K562 (cell line): ENCODE measurements around the gene IFI27L1. TPM values are rescaled to one million over a fixed set of nuclear protein-coding genes. Genes with fewer than 3 reads are reported as not detected.

Experiments
- ATAC-seq: fragments of 200-7000 bp; cut with Tn5 transposase; 3 replicates; pipeline ENCODE4 v1.9.1; 2020; ENCODE audit warnings: moderate library complexity
- BruUV-seq: library from RNA; stranded (reverse); fragments of 400-500 nt; replicated peaks from 2 replicates; lab custom pipeline; 2021; lab: Mats Ljungman, UMichigan
- CTCF ChIA-PET: fragments of 300-600 bp; formaldehyde crosslinking; extraction: SDS; loops from one replicate; lab custom pipeline; 2021; ENCODE audit warnings: low intra/inter-chr PET ratio; lab: Yijun Ruan, JAX
- POLR2A ChIA-PET: fragments of 300-600, 350-650 bp; sonication (Branson Sonifier 250); formaldehyde crosslinking; extraction: SDS; loops from one replicate; lab custom pipeline; 2021; ENCODE audit warnings: antibody characterized with exemption, inconsistent platforms; lab: Yijun Ruan, JAX
- DNase-seq, 4 experiments: peaks; one replicate each; pipeline versions ENCODE4 v3.0.0 to v3.0.0-alpha.2; 2011 to 2018; ENCODE audit warnings: low spot score in 3 of 4, mixed read lengths in 3 of 4; ENCODE audit errors: extremely low read depth in 1 of 4
- FAIRE-seq: peaks from 2 replicates; lab custom pipeline; 2011; peaks lifted over from hg19 to GRCh38; lab: Jason Lieb, UNC
- H2AFZ ChIP-seq: 2 replicates; pipeline ENCODE4 v1.6.0; 2011; ENCODE audit warnings: low read depth, low read length, control low read depth, inconsistent platforms
- H3K27ac ChIP-seq: fragments of 200-600 bp; 3 replicates; pipeline ENCODE4 v1.8.0; 2011; ENCODE audit warnings: low read depth, mild to moderate bottlenecking, control low read depth, inconsistent platforms, low read length, moderate library complexity, mixed read lengths; ENCODE audit errors: extremely low read depth
- H3K27me3 ChIP-seq, 2 experiments: fragments of 300-600 bp in 1 of 2; 2 replicates in 1 of 2; 3 replicates in 1 of 2; pipeline versions ENCODE4 v1.6.0 to v1.8.0; 2011; ENCODE audit warnings: inconsistent platforms in 2 of 2, low read length in 2 of 2, mild to moderate bottlenecking in 1 of 2, mixed read lengths in 1 of 2, moderate library complexity in 1 of 2; ENCODE audit not compliant: control insufficient read depth in 2 of 2, insufficient read depth in 2 of 2
- H3K36me3 ChIP-seq: fragments of 300-600 bp; 3 replicates; pipeline ENCODE4 v1.8.0; 2011; ENCODE audit warnings: mild to moderate bottlenecking, low read length, inconsistent platforms; ENCODE audit not compliant: control insufficient read depth, insufficient read depth
- H3K4me1 ChIP-seq, 2 experiments: fragments of 200-600 bp in 1 of 2; replicated peaks in 1 of 2; 2 replicates in 1 of 2; 3 replicates in 1 of 2; pipeline versions ENCODE4 v1.5.1 to v1.8.0; 2011; ENCODE audit warnings: inconsistent platforms in 2 of 2, low read length in 2 of 2, mild to moderate bottlenecking in 1 of 2, mixed read lengths in 1 of 2, moderate library complexity in 1 of 2; ENCODE audit not compliant: control insufficient read depth in 2 of 2, insufficient read depth in 2 of 2
- H3K4me2 ChIP-seq: 2 replicates; pipeline ENCODE4 v1.6.1; 2011; ENCODE audit warnings: low read length, control low read depth, inconsistent platforms, mixed read lengths; ENCODE audit not compliant: insufficient read depth
- H3K4me3 ChIP-seq: fragments of 200-600 bp; sonication (generic), shearing (Covaris generic); 2 replicates; pipeline ENCODE4 v1.5.1; 2016; ENCODE audit warnings: control low read depth, inconsistent platforms
- H3K79me2 ChIP-seq: fragments of 200-600 bp; 3 replicates; pipeline ENCODE4 v1.8.0; 2011; ENCODE audit warnings: low read length, inconsistent platforms; ENCODE audit not compliant: control insufficient read depth, insufficient read depth
- H3K9ac ChIP-seq, 2 experiments: 2 replicates each; pipeline versions ENCODE4 v1.6.0 to v1.6.1; 2011; ENCODE audit warnings: low read depth in 2 of 2, low read length in 2 of 2, control low read depth in 1 of 2, inconsistent platforms in 1 of 2, mild to moderate bottlenecking in 1 of 2, mixed read lengths in 1 of 2; ENCODE audit not compliant: insufficient read depth in 1 of 2
- H3K9me1 ChIP-seq: one replicate; pipeline ENCODE4 v1.6.0; 2011; ENCODE audit warnings: inconsistent platforms, mild to moderate bottlenecking, low read length, moderate library complexity; ENCODE audit not compliant: control insufficient read depth, insufficient read depth
- H3K9me3 ChIP-seq: replicated peaks from 2 replicates; pipeline ENCODE4 v1.5.1; 2011; ENCODE audit warnings: low read depth, low read length, inconsistent platforms; ENCODE audit not compliant: control insufficient read depth, insufficient read depth
- H4K20me1 ChIP-seq: replicated peaks from 2 replicates; pipeline ENCODE4 v1.6.1; 2011; ENCODE audit warnings: low read length, inconsistent platforms, mixed read lengths; ENCODE audit not compliant: control insufficient read depth, insufficient read depth
- CBX2 ChIP-seq: fragments of 200-600 bp; sonication (generic); IDR thresholded peaks from one replicate; pipeline ENCODE4 v1.6.1; 2012; ENCODE audit warnings: mild to moderate bottlenecking, low read length, inconsistent platforms; ENCODE audit not compliant: insufficient read depth, poor library complexity, severe bottlenecking
- RB1 ChIP-seq: fragments of 450-650 bp; IDR thresholded peaks from 2 replicates; pipeline ENCODE4 v1.6.1; 2017; ENCODE audit warnings: low read depth, mild to moderate bottlenecking
- ZNF398 ChIP-seq: fragments of 250-450 bp; sonication (Bioruptor Pico); IDR thresholded peaks from 2 replicates; pipeline ENCODE4 v1.8.0; 2021; ENCODE audit warnings: moderate library complexity, mild to moderate bottlenecking, inconsistent platforms
- WGBS: fragments of 100-300 bp; shearing (Covaris generic); methylation state at CpG from one replicate; pipeline ENCODE4 v1.1.6; 2016; ENCODE audit warnings: low coverage, mixed read lengths; ENCODE audit not compliant: insufficient coverage; ENCODE audit errors: missing lambda C conversion rate; 5-methylcytosine and 5-hydroxymethylcytosine counted together
- in situ Hi-C: fragments of 300-500 bp; cut with MboI; formaldehyde crosslinking; loops from 4 replicates; pipeline ENCODE4 v1.15.0; 2018; ENCODE audit warnings: inconsistent platforms, mixed read lengths
- intact Hi-C: fragments of 100-400 bp; cut with micrococcal nuclease; formaldehyde crosslinking; loops from 2 replicates; pipeline ENCODE4 v1.14.2; 2022
- polyA plus RNA-seq, 8 experiments: library from polyadenylated mRNA; depleted of rRNA in 4 of 8; stranded (reverse) in 5 of 8; unstranded in 3 of 8; fragments of >200 nt; fragmentation: Nextera tagmentation in 2 of 8; fragmentation: Illumina TruSeq in 1 of 8; extraction: Ambion mirVana in 2 of 8; extraction: Trizol in 1 of 8; gene quantifications; 2 replicates each; pipeline versions ENCODE4 v1.2.1 to v1.2.3, GENCODE V29; 2011 to 2014; ENCODE audit warnings: inconsistent platforms in 1 of 8, missing spikeins in 1 of 8
- total RNA-seq, 7 experiments: library from RNA; depleted of rRNA in 6 of 7; stranded (reverse); fragments of >200 nt in 6 of 7; fragmentation: Illumina TruSeq in 2 of 7; extraction: Trizol in 2 of 7; gene quantifications; 2 replicates each; pipeline versions ENCODE4 v1.2.1 to v1.2.3, GENCODE V29; 2011 to 2021; ENCODE audit warnings: low replicate concordance in 1 of 7

The IFI27L1 gene
- total and polyA plus RNA-seq, 9 of the 15 experiments (the other 6 are each of a cell fraction or from before 2014, with no cell fraction given) = 14.5 to 28.0 (median 23.8) TPM

- intact Hi-C loops = no loop called here
- H3K4me2 ChIP-seq = no peak overlapping the region
- FAIRE-seq (no peak), ATAC-seq (no peak), DNase-seq (no peak)
- H3K4me1 ChIP-seq = no peaks in the 10 kb centered on the region; a peak in 1 of 5 replicates
- H3K36me3 ChIP-seq = no peaks in the 10 kb centered on the region
- H3K79me2 ChIP-seq = no peaks in the 10 kb centered on the region
- no peaks in the 10 kb centered on the region for H3K27me3 ChIP-seq
- H3K9ac ChIP-seq = no peak overlapping the region
- no peak overlapping the region for H2AFZ ChIP-seq
- no peak overlapping the region for H3K27ac ChIP-seq
- in situ Hi-C loops = no loop called here
- BruUV-seq = no TSS peak
- no peaks in the 10 kb centered on the region for H3K9me3 ChIP-seq
- H4K20me1 ChIP-seq = no peaks in the 10 kb centered on the region
- peaks cover 5% of the 10 kb centered on the region for H3K9me1 ChIP-seq
- TF ChIP-seq RB1 (no peak), ZNF398 (CRISPR knock-in tag) (no peak), CBX2 (no peak)
- POLR2A ChIA-PET = interaction anchor here (1.1 to 1.2 kb wide), 2 partner anchors 10 to 23 kb away, joined by 3 to 4 read pairs; partner anchors contain the start of genes DDX24 and IFI27L1
- CTCF ChIA-PET = no interaction called here
- WGBS = 65% methylated on average over 5 of the region's 7 CpGs
- no peak overlapping the region for H3K4me3 ChIP-seq
Measured at GRCh38 chr14:94103554-94104150, 22.5 kb downstream of the IFI27L1 start.
